DOHH2 (cell line): ENCODE data around the gene PYGB.

ENCODE experiments used
- EZH2phosphoT487 ChIP-seq: fragments of 200-600 bp; sonication (generic); IDR thresholded peaks from 2 replicates; pipeline ENCODE4 v1.6.1; 2017; ENCODE audit warnings: borderline replicate concordance, mild to moderate bottlenecking, antibody characterized with exemption, low read length, moderate library complexity, mixed read lengths
- TF ChIP-seq, protein P1 (sequence below): fragments of 200-600 bp; sonication (generic); IDR thresholded peaks from one replicate; pipeline ENCODE4 v1.5.1; 2014; ENCODE audit warnings: antibody characterized with exemption, mild to moderate bottlenecking, low read depth, low read length; ENCODE audit not compliant: poor library complexity, severe bottlenecking

GRCh38 chr20:25211273-25211672, 36.6 kb upstream of the PYGB start:
- TF ChIP-seq, protein P1, sequence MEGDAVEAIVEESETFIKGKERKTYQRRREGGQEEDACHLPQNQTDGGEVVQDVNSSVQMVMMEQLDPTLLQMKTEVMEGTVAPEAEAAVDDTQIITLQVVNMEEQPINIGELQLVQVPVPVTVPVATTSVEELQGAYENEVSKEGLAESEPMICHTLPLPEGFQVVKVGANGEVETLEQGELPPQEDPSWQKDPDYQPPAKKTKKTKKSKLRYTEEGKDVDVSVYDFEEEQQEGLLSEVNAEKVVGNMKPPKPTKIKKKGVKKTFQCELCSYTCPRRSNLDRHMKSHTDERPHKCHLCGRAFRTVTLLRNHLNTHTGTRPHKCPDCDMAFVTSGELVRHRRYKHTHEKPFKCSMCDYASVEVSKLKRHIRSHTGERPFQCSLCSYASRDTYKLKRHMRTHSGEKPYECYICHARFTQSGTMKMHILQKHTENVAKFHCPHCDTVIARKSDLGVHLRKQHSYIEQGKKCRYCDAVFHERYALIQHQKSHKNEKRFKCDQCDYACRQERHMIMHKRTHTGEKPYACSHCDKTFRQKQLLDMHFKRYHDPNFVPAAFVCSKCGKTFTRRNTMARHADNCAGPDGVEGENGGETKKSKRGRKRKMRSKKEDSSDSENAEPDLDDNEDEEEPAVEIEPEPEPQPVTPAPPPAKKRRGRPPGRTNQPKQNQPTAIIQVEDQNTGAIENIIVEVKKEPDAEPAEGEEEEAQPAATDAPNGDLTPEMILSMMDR, result no peak
- TF ChIP-seq EZH2phosphoT487, result no peak
